Left cardiac atrium (tissue), 4 donors: ENCODE results near the gene DNAJC22. TPM values are rescaled to one million over a fixed set of nuclear protein-coding genes. Genes with fewer than 3 reads are reported as not detected.
A peak's percentile ranks its signal among the peaks of the same experiment; 100 is the strongest.
"Not testable (repeated sequence)": the region's sequence is repeated elsewhere in the genome, so short reads cannot be mapped to it uniquely, and the experiment has no call there.

ENCODE experiments used
- ATAC-seq, 2 donors: fragments of 200-7000 bp; cut with Tn5 transposase; one replicate each; pipeline ENCODE4 v1.9.1; 2020; ENCODE audit warnings: mild to moderate bottlenecking in 2 of 2, moderate library complexity in 2 of 2
- DNase-seq: peaks from one replicate; pipeline ENCODE4 v3.0.0-alpha.2; 2020
- intact Hi-C, 2 donors: fragments of 100-400 bp; cut with DNase I; formaldehyde crosslinking; loops; one replicate each; pipeline versions ENCODE4 v1.14.1 to v1.15.1; 2022 to 2023
- total RNA-seq, 2 donors: library from RNA; stranded (reverse); fragmentation: NEBNext Ultra II Directional; extraction: Animal tissue kit (Norgen Biotek cat#: 25700); gene quantifications; one replicate each; pipeline ENCODE4 v1.2.1, GENCODE V29; 2021
- donor health status: DM: no; HTN: yes; CAD: no.
- donor health status: DM: no; HTN: yes; CAD: no; lungs with severe emphysema.
- donor health status: DM: yes; HTN: yes; CAD: no.
- donor health status: Dilated cardiomyopathy.

Gene DNAJC22
- total RNA-seq, 2 donors from 2014 or later: 0.47 to 0.68 TPM

DNA sequence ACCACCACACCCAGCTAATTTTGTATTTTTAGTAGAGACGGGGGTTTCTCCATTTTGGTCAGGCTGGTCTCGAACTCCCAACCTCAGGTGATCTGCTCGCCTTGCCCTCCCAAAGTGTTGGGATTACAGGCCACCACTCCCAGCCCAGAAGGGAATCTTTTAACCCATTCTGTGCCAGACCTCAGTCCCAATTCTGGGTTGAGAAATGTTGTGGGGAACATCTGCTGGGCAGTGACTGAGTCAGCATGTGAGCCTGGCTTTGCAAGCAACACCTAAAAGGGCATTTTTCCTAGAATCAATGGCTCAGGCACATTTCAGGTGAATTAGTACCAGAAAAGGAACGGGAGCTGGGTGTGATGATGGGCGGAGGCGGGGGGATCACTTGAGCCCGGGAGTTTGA, 13.0 kb downstream of the DNAJC22 start:
- ATAC-seq: no peak
- intact Hi-C loops: no loop called here
- no peak for DNase-seq

DNA sequence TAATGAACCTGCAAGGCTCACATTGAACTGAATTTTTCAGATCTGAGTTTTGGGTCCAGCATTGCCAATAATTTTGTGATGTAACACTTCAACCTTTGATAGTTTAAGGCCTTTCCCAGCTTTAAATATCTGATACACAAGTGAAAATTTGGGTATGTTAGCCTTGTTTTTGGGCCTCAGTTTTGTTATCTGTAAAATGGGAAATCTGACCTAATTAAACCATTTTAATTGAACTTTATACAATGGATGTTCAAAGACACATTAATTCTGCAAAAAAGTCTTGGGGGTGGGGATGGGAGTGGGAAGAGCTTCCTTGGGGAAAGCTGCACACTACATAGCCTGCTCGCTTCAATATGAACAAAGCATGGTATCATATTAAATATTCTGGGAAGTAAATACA, 15.4 kb downstream of the DNAJC22 start:
- no peak for ATAC-seq
- intact Hi-C loops: no loop called here
- no peak for DNase-seq

GRCh38 chr12:49364989-49365388, 18.3 kb downstream of the DNAJC22 start:
- no peak for DNase-seq
- intact Hi-C loops: loop anchor here in 1 of 2 donors (5.0 kb wide), 1 partner anchor 217 kb away; no protein-coding TSS in a partner anchor

GRCh38 chr12:49365542-49365941, 18.9 kb downstream of the DNAJC22 start:
- intact Hi-C loops: loop anchor here in 1 of 2 donors (5.0 kb wide), 1 partner anchor 217 kb away; no protein-coding TSS in a partner anchor
- no peak for DNase-seq

More at GRCh38 chr12:49364989-49365388, 18.3 kb downstream of the DNAJC22 start:
- ATAC-seq: no peak

DNA sequence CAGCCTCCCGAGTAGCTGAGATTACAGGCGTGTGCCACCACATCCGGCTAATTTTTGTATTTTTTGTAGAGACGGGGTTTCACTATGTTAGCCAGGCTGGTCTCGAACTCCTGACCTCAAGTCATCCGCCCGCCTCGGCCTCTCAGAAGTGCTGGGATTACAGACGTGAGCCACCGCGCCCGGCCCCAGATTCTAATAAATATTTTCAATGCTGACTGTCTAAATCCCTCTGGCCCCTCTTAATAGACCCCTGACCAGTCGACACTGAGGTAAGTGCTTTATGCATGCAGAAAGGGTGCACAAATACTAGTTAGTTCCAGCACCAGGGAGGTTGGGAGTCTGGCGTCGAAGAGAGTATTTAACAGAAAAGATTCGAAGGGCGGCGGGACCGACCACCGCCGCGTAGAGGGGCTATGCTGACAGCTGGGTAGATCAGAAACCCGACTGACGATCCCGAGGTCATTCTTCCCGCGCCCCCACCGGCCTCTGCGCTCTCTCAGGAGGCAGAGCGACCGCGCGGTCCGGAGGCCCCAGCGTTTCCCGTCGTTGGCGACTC, 19.5 kb downstream of the DNAJC22 start:
- intact Hi-C loops: loop anchor here in 1 of 2 donors (5.0 kb wide), 1 partner anchor 216 kb away; no protein-coding TSS in a partner anchor
- DNase-seq: no peak

More at GRCh38 chr12:49365542-49365941, 18.9 kb downstream of the DNAJC22 start:
- ATAC-seq: no peak

DNA sequence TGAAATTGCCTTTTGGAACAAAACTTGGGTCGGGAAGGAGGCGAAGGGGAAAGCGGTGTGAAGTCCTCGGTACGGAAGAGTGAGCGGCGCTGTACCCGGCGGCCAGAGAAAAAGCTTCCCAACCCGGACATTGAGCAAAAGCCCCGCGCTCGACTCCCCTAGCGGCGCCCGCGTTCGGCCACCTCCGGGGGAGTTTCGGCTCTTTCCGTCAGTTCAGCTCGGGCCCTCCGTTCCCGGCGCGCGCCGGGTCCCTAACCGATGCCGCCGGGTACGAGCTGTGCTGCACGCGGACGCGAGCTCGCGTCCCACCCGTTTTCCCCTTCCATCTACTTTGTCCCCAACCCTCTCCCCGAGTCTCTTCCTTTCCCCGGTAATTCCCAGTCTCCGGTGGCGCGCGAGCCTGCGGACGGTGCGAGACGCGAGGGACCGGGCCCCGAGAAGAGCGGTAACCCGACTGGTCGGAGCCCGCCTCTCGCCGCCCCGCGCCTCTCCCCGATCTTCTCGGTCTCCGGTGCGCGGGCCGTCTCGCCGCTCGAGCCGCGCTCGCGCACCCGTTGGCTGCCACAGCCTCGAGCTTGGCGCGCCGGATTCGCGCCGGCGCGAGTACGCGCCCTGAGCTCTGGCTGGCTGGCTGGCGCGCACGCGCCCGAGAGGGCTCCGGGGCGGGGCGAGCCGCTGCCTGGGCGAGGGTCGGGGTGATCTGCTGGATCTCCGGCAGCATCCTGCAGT, 20.1 kb downstream of the DNAJC22 start:
- DNase-seq (peak; percentile 91), ATAC-seq (peak; percentile 95 to 98)
- intact Hi-C loops: loop anchor here in 1 of 2 donors (5.0 kb wide), 1 partner anchor 215 kb away; no protein-coding TSS in a partner anchor

More for the DNA sequence above, 19.5 kb downstream of the DNAJC22 start:
- ATAC-seq: no peak

DNA sequence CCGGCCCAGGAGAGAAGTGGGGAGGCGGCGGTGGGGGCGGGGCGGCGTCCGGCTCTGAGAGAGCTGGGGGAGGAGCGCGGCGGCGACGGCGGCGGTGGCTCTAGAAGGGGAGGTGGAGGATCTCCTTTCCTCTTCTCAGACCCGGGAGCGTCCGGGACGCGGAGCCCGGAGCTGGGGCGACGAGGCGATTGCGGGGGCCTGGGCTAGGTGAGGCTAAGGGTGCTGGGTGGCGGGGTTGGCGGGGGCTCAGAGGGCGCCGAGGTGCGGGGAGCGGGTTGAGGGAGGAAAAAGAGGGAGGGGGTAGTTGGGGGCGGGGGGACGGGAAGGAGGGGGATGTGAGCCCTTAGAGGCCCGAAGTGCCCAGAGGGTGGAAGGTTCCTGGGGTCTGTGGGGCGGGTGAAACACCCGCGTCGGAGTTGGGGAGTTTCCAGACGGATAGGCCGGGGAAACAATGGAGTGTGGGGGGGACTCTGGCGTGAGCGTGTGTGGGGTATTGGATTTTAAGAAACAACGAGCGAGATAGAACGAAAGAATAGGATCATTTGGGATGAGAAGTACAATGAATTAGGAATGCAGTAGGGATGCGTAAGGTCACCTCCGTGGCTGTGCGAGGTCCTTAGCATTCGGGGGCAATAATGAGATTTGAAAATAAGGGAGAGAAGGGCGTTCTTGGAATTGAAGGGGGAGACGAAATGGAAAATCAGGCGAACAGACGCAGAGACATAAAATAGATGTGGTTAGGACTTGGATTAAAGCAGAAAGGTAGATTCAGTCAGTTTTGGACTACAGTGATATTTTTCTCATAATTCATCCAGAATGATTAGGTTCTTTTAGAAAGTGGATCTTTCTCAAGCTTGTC, 20.9 kb downstream of the DNAJC22 start, which contains the start of gene SPATS2:
TSS of gene SPATS2 (plus strand) at position 82 of the 859 bp plus-strand sequence. CDS start 93,551 bp downstream, outside the sequence.
- peak; percentile 8 to 15 for ATAC-seq
- intact Hi-C loops: loop anchor here in 1 of 2 donors (5.0 kb wide), 1 partner anchor 215 kb away; no protein-coding TSS in a partner anchor
- peak; percentile 96 for DNase-seq

GRCh38 chr12:49368240-49368600, 21.5 kb downstream of the DNAJC22 start:
- intact Hi-C loops: loop anchor here in 1 of 2 donors (5.0 kb wide), 1 partner anchor 214 kb away; no protein-coding TSS in a partner anchor
- ATAC-seq (no peak), DNase-seq (no peak)

DNA sequence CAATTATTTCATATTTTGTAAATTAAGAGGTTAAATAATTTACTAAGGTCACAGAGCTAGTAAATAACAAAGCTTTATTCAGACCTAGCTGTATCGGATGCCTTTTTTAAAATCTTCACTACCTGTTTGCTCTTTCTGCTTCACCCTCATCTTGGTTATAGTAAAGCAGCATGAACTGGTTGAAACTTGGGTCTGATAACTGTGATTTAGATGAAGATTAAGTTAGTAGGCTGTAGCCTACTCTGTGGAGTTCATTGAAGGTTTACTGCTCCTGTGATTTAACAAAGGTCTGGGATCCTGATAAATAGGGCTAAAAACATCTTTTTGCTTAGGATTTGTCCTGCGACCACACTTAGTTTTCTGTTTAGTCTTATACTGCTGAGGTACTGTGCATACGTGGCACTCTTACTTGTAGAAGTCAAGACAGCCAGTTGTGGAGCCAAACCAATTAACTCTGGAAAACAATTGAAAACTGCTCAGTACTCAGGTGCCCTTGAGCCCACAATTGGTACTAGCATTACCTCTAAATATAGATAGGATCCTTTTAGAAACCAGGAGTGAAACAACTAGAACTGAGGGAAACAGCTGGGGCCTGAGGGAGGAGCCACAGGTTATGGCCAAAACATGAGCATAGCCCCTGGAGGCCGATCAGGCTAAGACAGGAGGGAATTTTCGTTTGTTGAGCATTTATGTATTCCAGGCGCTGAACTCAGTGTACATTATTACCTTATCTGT, 22.9 kb downstream of the DNAJC22 start:
- ATAC-seq (no peak), DNase-seq (peak; percentile 37)
- intact Hi-C loops: loop anchor here in 1 of 2 donors (5.0 kb wide), 1 partner anchor 213 kb away; no protein-coding TSS in a partner anchor

DNA sequence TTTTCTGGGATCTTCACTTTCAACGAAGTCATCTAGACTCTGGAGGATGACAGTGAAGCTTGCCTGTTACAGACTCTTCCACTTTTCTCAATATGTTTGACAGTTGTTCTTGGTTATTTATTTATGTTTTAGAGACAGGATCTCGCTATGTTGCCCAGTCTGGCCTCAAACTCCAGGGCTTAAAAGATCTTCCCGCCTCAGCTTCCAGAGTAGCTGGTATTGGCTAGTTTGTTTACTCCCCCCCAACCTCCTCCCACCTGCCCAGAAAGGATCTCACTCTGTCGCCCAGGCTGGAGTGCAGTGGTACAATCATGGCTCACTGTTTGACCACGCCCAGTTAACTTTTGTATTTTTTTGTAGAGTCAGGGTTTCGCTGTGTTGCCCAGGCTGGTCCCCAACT, 23.9 kb downstream of the DNAJC22 start:
- DNase-seq (no peak), ATAC-seq (no peak)
- intact Hi-C loops: no loop called here

DNA sequence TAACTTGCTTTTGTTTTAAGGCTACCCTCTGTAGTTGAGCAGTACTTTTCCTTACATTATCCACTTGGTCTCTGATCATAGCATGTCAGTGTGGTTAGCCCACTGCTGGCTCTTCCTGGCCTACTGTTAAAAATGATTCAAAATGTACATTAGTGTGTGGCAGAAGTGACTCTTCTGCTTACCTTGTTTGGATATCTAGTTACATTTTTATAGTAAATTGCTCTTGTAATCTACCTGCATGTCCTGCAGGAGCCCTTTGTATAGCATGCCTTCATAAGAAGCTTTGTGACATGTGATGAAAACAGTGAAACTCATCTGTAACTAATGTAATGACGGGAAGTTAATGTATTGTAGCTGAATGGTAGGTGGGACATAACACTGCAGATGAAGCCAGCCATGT, 28.7 kb downstream of the DNAJC22 start:
- ATAC-seq (no peak), DNase-seq (no peak)
- intact Hi-C loops: no loop called here

GRCh38 chr12:49377386-49377785, 30.7 kb downstream of the DNAJC22 start:
- DNase-seq (no peak), ATAC-seq (no peak)
- intact Hi-C loops: no loop called here

GRCh38 chr12:49380184-49380583, 33.5 kb downstream of the DNAJC22 start:
- DNase-seq, ATAC-seq, intact Hi-C loops: not testable (repeated sequence)

- intact Hi-C loops: no loop called here
- DNase-seq (peak; percentile 39), ATAC-seq (peak in 1 of 2 donors; percentile 53)
Measured at GRCh38 chr12:49388682-49389386, 42.1 kb downstream of the DNAJC22 start.

- intact Hi-C loops: no loop called here
- DNase-seq: no peak
- no peak for ATAC-seq
Measured at GRCh38 chr12:49389387-49389703, 42.7 kb downstream of the DNAJC22 start.

DNA sequence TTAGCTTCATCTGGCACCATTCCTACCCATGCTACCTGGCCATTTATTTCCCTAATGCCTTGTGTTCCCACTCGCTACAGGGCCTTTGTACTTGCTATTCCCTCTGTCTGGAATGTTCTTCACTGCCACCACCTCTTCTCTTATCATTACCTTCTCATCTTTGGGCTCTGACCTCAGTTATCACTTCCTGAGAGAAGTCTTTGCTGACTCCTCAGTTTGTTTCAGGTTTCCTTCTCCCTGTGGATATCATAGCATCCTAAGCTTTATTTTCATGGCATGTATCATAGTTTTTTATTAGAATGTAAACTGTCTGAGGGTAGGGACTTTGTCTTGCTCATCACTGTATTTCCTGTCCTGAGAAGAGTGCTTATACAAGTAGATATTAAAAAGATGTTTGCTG, 50.3 kb downstream of the DNAJC22 start:
- intact Hi-C loops: no loop called here
- ATAC-seq (no peak), DNase-seq (no peak)

DNA sequence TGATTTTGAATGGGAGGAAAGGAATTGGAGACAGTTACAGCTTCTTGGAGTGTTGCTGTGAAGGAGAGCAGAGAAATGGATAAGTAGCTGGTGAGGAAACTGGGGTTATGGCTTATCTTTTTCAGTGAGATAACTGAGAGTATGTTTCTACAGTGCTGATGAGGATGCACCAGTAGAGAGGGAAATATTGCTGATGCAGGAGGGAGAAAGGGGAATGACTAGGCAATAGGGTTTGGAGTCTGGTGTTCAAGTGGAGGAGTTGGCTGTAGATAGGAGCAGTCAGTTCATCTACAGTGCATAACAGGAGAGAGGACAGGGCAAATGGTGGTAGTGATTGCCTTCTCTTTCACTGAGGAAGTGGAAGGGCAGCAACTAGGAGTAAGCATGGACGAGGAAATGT, 53.6 kb downstream of the DNAJC22 start:
- no peak for ATAC-seq
- intact Hi-C loops: no loop called here
- DNase-seq: no peak
